PC-9 (cell line): ENCODE measurements around the gene SPP1. TPM values are rescaled to one million over a fixed set of nuclear protein-coding genes. Genes with fewer than 3 reads are reported as not detected.

Experiments used
- BruUV-seq: library from RNA; stranded (reverse); fragments of 400-500 nt; replicated peaks from 2 replicates; lab custom pipeline; 2021; lab: Mats Ljungman, UMichigan
- CTCF ChIA-PET: fragments of 300-600 bp; sonication (Branson Sonifier 250); formaldehyde crosslinking; loops from one replicate; lab custom pipeline; 2022; ENCODE audit warnings: antibody characterized with exemption; lab: Charles Lee
- POLR2A ChIA-PET: fragments of 300-600 bp; sonication (Branson Sonifier 250); formaldehyde crosslinking; loops from one replicate; lab custom pipeline; 2022; ENCODE audit warnings: antibody characterized with exemption; ENCODE audit not compliant: unreplicated experiment; lab: Charles Lee
- DNase-seq, 2 experiments: peaks; one replicate each; pipeline versions ENCODE4 v3.0.0 to v3.0.0-alpha.2; 2015 to 2022; ENCODE audit warnings: mixed read lengths in 1 of 2
- H2AFZ ChIP-seq: fragments of 200-600 bp; sonication (generic); 2 replicates; pipeline ENCODE4 v1.8.1; 2017; ENCODE audit warnings: antibody characterized with exemption
- H3F3A ChIP-seq: fragments of 200-600 bp; sonication (generic); 2 replicates; pipeline ENCODE4 v1.8.1; 2017; ENCODE audit warnings: antibody characterized with exemption, mild to moderate bottlenecking, low read depth; ENCODE audit not compliant: insufficient read depth
- H3K27ac ChIP-seq: fragments of 200-600 bp; sonication (generic); 2 replicates; pipeline ENCODE4 v1.6.1; 2016; ENCODE audit warnings: mixed run types
- H3K27me3 ChIP-seq: fragments of 200-600 bp; sonication (generic); 2 replicates; pipeline ENCODE4 v1.6.1; 2016; ENCODE audit warnings: low read depth, mixed run types; ENCODE audit not compliant: insufficient read depth
- H3K36me3 ChIP-seq: fragments of 200-600 bp; sonication (generic); 2 replicates; pipeline ENCODE4 v1.6.1; 2016; ENCODE audit warnings: low read depth, mixed run types
- H3K4me1 ChIP-seq: fragments of 200-600 bp; sonication (generic); replicated peaks from 2 replicates; pipeline ENCODE4 v1.6.1; 2016; ENCODE audit warnings: mixed run types; ENCODE audit not compliant: insufficient read depth
- H3K4me2 ChIP-seq: fragments of 200-600 bp; sonication (generic); 2 replicates; pipeline ENCODE4 v1.6.1; 2017; ENCODE audit warnings: mixed run types
- H3K4me3 ChIP-seq: fragments of 200-600 bp; sonication (generic); 2 replicates; pipeline ENCODE4 v1.6.1; 2016; ENCODE audit warnings: mixed run types
- H3K79me2 ChIP-seq: fragments of 200-600 bp; sonication (generic); 2 replicates; pipeline ENCODE4 v1.6.1; 2017; ENCODE audit warnings: low read depth, mixed run types
- H3K9me2 ChIP-seq: fragments of 200-600 bp; sonication (generic); 2 replicates; pipeline ENCODE4 v1.8.1; 2017; ENCODE audit warnings: mild to moderate bottlenecking; ENCODE audit not compliant: insufficient read depth
- H3K9me3 ChIP-seq: fragments of 200-600 bp; sonication (generic); 2 replicates; pipeline ENCODE4 v1.8.1; 2016; ENCODE audit warnings: low read depth; ENCODE audit not compliant: insufficient read depth
- H4K20me1 ChIP-seq: fragments of 200-600 bp; sonication (generic); 2 replicates; pipeline ENCODE4 v1.8.1; 2017; ENCODE audit not compliant: insufficient read depth
- EZH2 ChIP-seq: fragments of 200-600 bp; sonication (generic); IDR thresholded peaks from 2 replicates; pipeline ENCODE4 v1.8.0; 2017; ENCODE audit warnings: antibody characterized with exemption, low read depth
- intact Hi-C: fragments of 100-400 bp; cut with micrococcal nuclease; formaldehyde crosslinking; loops from one replicate; pipeline ENCODE4 v1.10.0; 2022; ENCODE audit not compliant: unreplicated experiment
- total RNA-seq: library from RNA; stranded (reverse); gene quantifications from 2 replicates; pipeline ENCODE4 v1.2.3, GENCODE V29; 2021
- TF ChIP-seq, protein P1 (sequence below): fragments of 200-600 bp; sonication (generic); conservative IDR thresholded peaks from 2 replicates; pipeline ENCODE4 v1.6.1; 2017; ENCODE audit warnings: mixed run types, antibody characterized with exemption, mild to moderate bottlenecking, moderate library complexity

Gene SPP1
- total RNA-seq, 1 experiment from 2014 or later = 212 TPM

DNA sequence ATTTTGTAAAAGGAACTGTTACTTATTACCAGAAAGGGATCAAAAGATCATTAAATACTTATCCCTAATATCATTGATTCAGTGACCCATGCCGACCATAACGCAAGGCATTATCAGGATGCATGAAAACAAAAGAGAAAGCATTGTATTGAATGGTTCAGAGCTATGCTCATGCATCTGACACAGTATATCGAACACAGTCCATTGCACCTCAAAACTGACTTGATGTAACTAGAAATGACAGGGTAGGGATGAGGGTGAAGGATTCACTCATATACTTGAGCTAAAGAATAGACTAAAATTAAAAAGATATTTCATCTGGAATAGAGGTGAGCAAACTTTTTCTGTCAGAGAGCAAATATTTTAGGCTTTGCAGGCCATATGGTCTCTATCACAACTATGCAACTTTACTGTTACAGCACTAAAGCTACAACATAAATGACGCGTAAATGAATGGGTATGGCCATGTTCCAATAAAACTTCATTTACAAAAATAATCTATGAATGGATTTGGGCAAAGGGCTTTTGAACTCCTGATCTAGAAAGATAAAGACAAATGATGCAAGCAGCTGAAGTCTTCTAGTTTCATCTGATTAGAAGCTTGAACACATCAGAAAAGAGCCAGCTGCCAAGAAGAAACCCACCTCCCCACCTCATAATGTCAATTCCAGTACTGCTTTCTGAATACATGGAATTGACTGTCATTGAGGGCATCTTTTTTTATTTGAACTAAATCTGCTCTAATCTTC is 12.9 kb upstream of the SPP1 start:
- Histone ChIP-seq H3K9me3 (peaks cover 4% of the 10 kb centered on the region; the same call in 1 of the 2 replicates), H3K27me3 (no peaks in the 10 kb centered on the region), H3K27ac (peak overlapping the region; percentile 43), H3K4me3 (no peak overlapping the region), H3K36me3 (no peaks in the 10 kb centered on the region), H2AFZ (no peak overlapping the region), H3F3A (no peaks in the 10 kb centered on the region), H3K79me2 (no peaks in the 10 kb centered on the region), H3K4me2 (no peak overlapping the region), H4K20me1 (no peaks in the 10 kb centered on the region), H3K4me1 (peaks cover 17% of the 10 kb centered on the region), H3K9me2 (no peaks in the 10 kb centered on the region)
- ChIA-PET CTCF (interaction anchor here (0.9 kb wide), 1 partner anchor 23 kb away, joined by 4 read pairs; no protein-coding TSS in a partner anchor), POLR2A (interaction anchor here (0.6 kb wide), 2 partner anchors 97 to 741 kb away, joined by 3 to 8 read pairs; no protein-coding TSS in a partner anchor)
- intact Hi-C loops = no loop called here
- no peak for DNase-seq
- TF ChIP-seq, protein P1, sequence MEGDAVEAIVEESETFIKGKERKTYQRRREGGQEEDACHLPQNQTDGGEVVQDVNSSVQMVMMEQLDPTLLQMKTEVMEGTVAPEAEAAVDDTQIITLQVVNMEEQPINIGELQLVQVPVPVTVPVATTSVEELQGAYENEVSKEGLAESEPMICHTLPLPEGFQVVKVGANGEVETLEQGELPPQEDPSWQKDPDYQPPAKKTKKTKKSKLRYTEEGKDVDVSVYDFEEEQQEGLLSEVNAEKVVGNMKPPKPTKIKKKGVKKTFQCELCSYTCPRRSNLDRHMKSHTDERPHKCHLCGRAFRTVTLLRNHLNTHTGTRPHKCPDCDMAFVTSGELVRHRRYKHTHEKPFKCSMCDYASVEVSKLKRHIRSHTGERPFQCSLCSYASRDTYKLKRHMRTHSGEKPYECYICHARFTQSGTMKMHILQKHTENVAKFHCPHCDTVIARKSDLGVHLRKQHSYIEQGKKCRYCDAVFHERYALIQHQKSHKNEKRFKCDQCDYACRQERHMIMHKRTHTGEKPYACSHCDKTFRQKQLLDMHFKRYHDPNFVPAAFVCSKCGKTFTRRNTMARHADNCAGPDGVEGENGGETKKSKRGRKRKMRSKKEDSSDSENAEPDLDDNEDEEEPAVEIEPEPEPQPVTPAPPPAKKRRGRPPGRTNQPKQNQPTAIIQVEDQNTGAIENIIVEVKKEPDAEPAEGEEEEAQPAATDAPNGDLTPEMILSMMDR = no peak
- TF ChIP-seq EZH2 = no peak
- BruUV-seq = no TSS peak

DNA sequence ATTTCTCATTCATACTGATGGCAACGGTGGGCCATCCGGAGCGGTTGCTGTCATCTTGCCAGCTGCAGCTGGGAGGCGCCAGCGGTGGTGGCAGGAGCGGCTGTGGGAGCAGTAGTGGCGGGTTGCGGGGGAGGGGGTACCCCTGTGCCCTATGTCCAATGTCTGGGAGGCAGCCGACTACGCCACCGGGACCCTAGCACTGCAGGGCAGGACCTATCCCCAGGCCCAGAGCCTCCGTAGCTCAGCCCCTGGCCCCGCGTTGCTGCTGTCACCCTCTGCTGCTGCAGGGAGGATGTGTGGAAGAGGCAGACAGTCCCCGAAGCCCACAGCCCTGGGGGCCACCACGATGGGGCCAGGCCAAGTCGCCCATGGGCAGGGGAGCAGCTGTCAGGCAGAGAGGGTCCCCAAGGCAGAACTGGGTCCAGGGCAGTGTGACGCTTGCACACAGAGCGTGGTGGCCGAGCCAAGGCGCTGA is 10.0 kb upstream of the SPP1 start:
- H3K9me2 ChIP-seq = no peaks in the 10 kb centered on the region
- TF ChIP-seq, protein P1 = no peak
- TF ChIP-seq EZH2 = no peak
- no peaks in the 10 kb centered on the region for H3K27me3 ChIP-seq
- peaks cover 4% of the 10 kb centered on the region; the same call in 1 of the 2 replicates for H3K9me3 ChIP-seq
- H4K20me1 ChIP-seq = no peaks in the 10 kb centered on the region
- no peaks in the 10 kb centered on the region for H3F3A ChIP-seq
- no peak overlapping the region for H3K4me2 ChIP-seq
- ChIA-PET POLR2A (no interaction called here), CTCF (no interaction called here)
- no peak overlapping the region for H3K4me3 ChIP-seq
- no peaks in the 10 kb centered on the region for H3K36me3 ChIP-seq
- H3K79me2 ChIP-seq = no peaks in the 10 kb centered on the region
- H3K27ac ChIP-seq = no peak overlapping the region
- peaks cover 17% of the 10 kb centered on the region for H3K4me1 ChIP-seq
- no peak for DNase-seq
- BruUV-seq = no TSS peak
- intact Hi-C loops = no loop called here
- no peak overlapping the region for H2AFZ ChIP-seq

DNA sequence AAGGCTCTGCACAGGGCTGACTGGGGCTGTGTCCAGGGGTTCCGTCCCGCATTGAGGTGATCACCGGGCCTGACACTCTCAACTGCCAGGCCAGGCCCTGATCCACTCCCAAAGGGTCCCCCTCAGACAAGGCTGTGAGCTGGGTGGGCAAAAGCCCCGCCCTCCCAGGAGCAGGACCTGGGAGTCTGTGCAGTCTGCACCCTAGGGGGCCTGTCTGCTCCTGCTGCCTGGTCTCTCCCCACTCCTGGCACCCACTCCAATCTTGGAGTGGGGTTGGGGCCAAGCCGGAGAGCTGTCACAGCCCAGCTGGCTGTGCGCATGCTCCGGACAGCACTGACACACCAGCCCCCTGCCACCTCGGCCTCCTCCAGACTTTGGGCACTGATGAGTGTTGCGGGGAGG is 9.4 kb upstream of the SPP1 start:
- Histone ChIP-seq H3K27ac (no peak overlapping the region), H3K4me1 (peaks cover 17% of the 10 kb centered on the region), H3K27me3 (no peaks in the 10 kb centered on the region), H4K20me1 (no peaks in the 10 kb centered on the region), H3K4me2 (no peak overlapping the region), H2AFZ (no peak overlapping the region), H3K36me3 (no peaks in the 10 kb centered on the region), H3F3A (no peaks in the 10 kb centered on the region), H3K4me3 (no peak overlapping the region), H3K79me2 (no peaks in the 10 kb centered on the region), H3K9me3 (peaks cover 4% of the 10 kb centered on the region; the same call in 1 of the 2 replicates), H3K9me2 (no peaks in the 10 kb centered on the region)
- intact Hi-C loops = no loop called here
- POLR2A ChIA-PET = no interaction called here
- TF ChIP-seq, protein P1 = no peak
- no peak for TF ChIP-seq EZH2
- BruUV-seq = no TSS peak
- DNase-seq = no peak
- CTCF ChIA-PET = no interaction called here
